Measurements from ENCODE around the gene PACRG.
A peak's percentile ranks its signal among the peaks of the same experiment; 100 is the strongest.

The PACRG gene

GRCh38 chr6:163121270-163121669, 393.5 kb downstream of the PACRG start:
- WGBS (ENCODE audit: insufficient coverage, insufficient read length): no CpG with 5 or more reads among the region's 5 CpGs
- DNase-seq (ENCODE audit: low read depth, low spot score): no peak
- H3K27ac ChIP-seq (ENCODE audit: low read length): no peak overlapping the region
- H3K4me1 ChIP-seq (ENCODE audit: control insufficient read depth, insufficient read depth, low read length): no peaks in the 10 kb centered on the region; the same call in 1 of the 2 replicates
- H3K27me3 ChIP-seq (ENCODE audit: control insufficient read depth, insufficient read depth, low read length): no peaks in the 10 kb centered on the region
- H3K4me3 ChIP-seq (ENCODE audit: low read length): no peak overlapping the region
- no peaks in the 10 kb centered on the region for H3K9me3 ChIP-seq (ENCODE audit: control insufficient read depth, insufficient read depth, low read length)
- no peaks in the 10 kb centered on the region for H3K36me3 ChIP-seq (ENCODE audit: control insufficient read depth, insufficient read depth, low read length)

- Histone ChIP-seq H3K9me3 (ENCODE audit: control insufficient read depth, insufficient read depth, low read length) (no peaks in the 10 kb centered on the region), H3K4me3 (ENCODE audit: low read length) (no peak overlapping the region), H3K36me3 (ENCODE audit: control insufficient read depth, insufficient read depth, low read length) (no peaks in the 10 kb centered on the region), H3K27me3 (ENCODE audit: control insufficient read depth, insufficient read depth, low read length) (no peaks in the 10 kb centered on the region), H3K27ac (ENCODE audit: low read length) (no peak overlapping the region), H3K4me1 (ENCODE audit: control insufficient read depth, insufficient read depth, low read length) (no peaks in the 10 kb centered on the region; the same call in 1 of the 2 replicates)
- no peak for DNase-seq (ENCODE audit: low read depth, low spot score)
- WGBS (ENCODE audit: insufficient coverage, insufficient read length): no CpG with 5 or more reads among the region's 12 CpGs
Measured at GRCh38 chr6:163122365-163122764, 394.6 kb downstream of the PACRG start.

GRCh38 chr6:163123098-163123497, 395.3 kb downstream of the PACRG start:
- WGBS (ENCODE audit: insufficient coverage, insufficient read length): no CpG with 5 or more reads among the region's 9 CpGs
- H3K27me3 ChIP-seq (ENCODE audit: control insufficient read depth, insufficient read depth, low read length): no peaks in the 10 kb centered on the region
- H3K9me3 ChIP-seq (ENCODE audit: control insufficient read depth, insufficient read depth, low read length): no peaks in the 10 kb centered on the region
- DNase-seq (ENCODE audit: low read depth, low spot score): peak; percentile 54
- no peak overlapping the region for H3K27ac ChIP-seq (ENCODE audit: low read length)
- no peaks in the 10 kb centered on the region for H3K36me3 ChIP-seq (ENCODE audit: control insufficient read depth, insufficient read depth, low read length)
- no peak overlapping the region for H3K4me3 ChIP-seq (ENCODE audit: low read length)
- H3K4me1 ChIP-seq (ENCODE audit: control insufficient read depth, insufficient read depth, low read length): no peaks in the 10 kb centered on the region; the same call in 1 of the 2 replicates

GRCh38 chr6:163126741-163127140, 399.0 kb downstream of the PACRG start:
- no CpG with 5 or more reads among the region's 4 CpGs for WGBS (ENCODE audit: insufficient coverage, insufficient read length)

GRCh38 chr6:163127587-163127986, 399.8 kb downstream of the PACRG start:
- H3K36me3 ChIP-seq (ENCODE audit: control insufficient read depth, insufficient read depth, low read length): no peaks in the 10 kb centered on the region
- no peaks in the 10 kb centered on the region for H3K27me3 ChIP-seq (ENCODE audit: control insufficient read depth, insufficient read depth, low read length)
- no peaks in the 10 kb centered on the region; the same call in 1 of the 2 replicates for H3K4me1 ChIP-seq (ENCODE audit: control insufficient read depth, insufficient read depth, low read length)
- no peak overlapping the region for H3K4me3 ChIP-seq (ENCODE audit: low read length)
- no peak overlapping the region for H3K27ac ChIP-seq (ENCODE audit: low read length)
- no peaks in the 10 kb centered on the region for H3K9me3 ChIP-seq (ENCODE audit: control insufficient read depth, insufficient read depth, low read length)
- DNase-seq (ENCODE audit: low read depth, low spot score): no peak
- WGBS (ENCODE audit: insufficient coverage, insufficient read length): no CpG with 5 or more reads among the region's 1 CpG

More at GRCh38 chr6:163126741-163127140, 399.0 kb downstream of the PACRG start:
- no peak for DNase-seq (ENCODE audit: low read depth, low spot score)
- Histone ChIP-seq H3K4me1 (ENCODE audit: control insufficient read depth, insufficient read depth, low read length) (no peaks in the 10 kb centered on the region; the same call in 1 of the 2 replicates), H3K9me3 (ENCODE audit: control insufficient read depth, insufficient read depth, low read length) (no peaks in the 10 kb centered on the region), H3K27me3 (ENCODE audit: control insufficient read depth, insufficient read depth, low read length) (no peaks in the 10 kb centered on the region), H3K27ac (ENCODE audit: low read length) (no peak overlapping the region), H3K4me3 (ENCODE audit: low read length) (no peak overlapping the region), H3K36me3 (ENCODE audit: control insufficient read depth, insufficient read depth, low read length) (no peaks in the 10 kb centered on the region)

- Histone ChIP-seq H3K4me3 (ENCODE audit: low read length) (no peak overlapping the region), H3K27ac (ENCODE audit: low read length) (no peak overlapping the region), H3K9me3 (ENCODE audit: control insufficient read depth, insufficient read depth, low read length) (no peaks in the 10 kb centered on the region), H3K4me1 (ENCODE audit: control insufficient read depth, insufficient read depth, low read length) (no peaks in the 10 kb centered on the region; the same call in 1 of the 2 replicates), H3K27me3 (ENCODE audit: control insufficient read depth, insufficient read depth, low read length) (no peaks in the 10 kb centered on the region), H3K36me3 (ENCODE audit: control insufficient read depth, insufficient read depth, low read length) (no peaks in the 10 kb centered on the region)
- no CpG with 5 or more reads among the region's 2 CpGs for WGBS (ENCODE audit: insufficient coverage, insufficient read length)
- DNase-seq (ENCODE audit: low read depth, low spot score): no peak
Measured at GRCh38 chr6:163128324-163128723, 400.6 kb downstream of the PACRG start.

GRCh38 chr6:163132050-163132750, 404.4 kb downstream of the PACRG start:
- no peak overlapping the region for H3K4me3 ChIP-seq (ENCODE audit: low read length)
- no peaks in the 10 kb centered on the region for H3K4me1 ChIP-seq (ENCODE audit: control insufficient read depth, insufficient read depth, low read length)
- no peak overlapping the region for H3K27ac ChIP-seq (ENCODE audit: low read length)
- H3K36me3 ChIP-seq (ENCODE audit: control insufficient read depth, insufficient read depth, low read length): no peaks in the 10 kb centered on the region
- no CpG with 5 or more reads among the region's 2 CpGs for WGBS (ENCODE audit: insufficient coverage, insufficient read length)
- no peaks in the 10 kb centered on the region for H3K27me3 ChIP-seq (ENCODE audit: control insufficient read depth, insufficient read depth, low read length)
- no peaks in the 10 kb centered on the region for H3K9me3 ChIP-seq (ENCODE audit: control insufficient read depth, insufficient read depth, low read length)
- no peak for DNase-seq (ENCODE audit: low read depth, low spot score)

- WGBS (ENCODE audit: insufficient coverage, insufficient read length): no CpG with 5 or more reads among the region's 1 CpG
- no peaks in the 10 kb centered on the region for H3K27me3 ChIP-seq (ENCODE audit: control insufficient read depth, insufficient read depth, low read length)
- H3K27ac ChIP-seq (ENCODE audit: low read length): no peak overlapping the region
- no peaks in the 10 kb centered on the region for H3K4me1 ChIP-seq (ENCODE audit: control insufficient read depth, insufficient read depth, low read length)
- DNase-seq (ENCODE audit: low read depth, low spot score): no peak
- no peak overlapping the region for H3K4me3 ChIP-seq (ENCODE audit: low read length)
- no peaks in the 10 kb centered on the region for H3K9me3 ChIP-seq (ENCODE audit: control insufficient read depth, insufficient read depth, low read length)
- H3K36me3 ChIP-seq (ENCODE audit: control insufficient read depth, insufficient read depth, low read length): no peaks in the 10 kb centered on the region
Measured at GRCh38 chr6:163133017-163133416, 405.2 kb downstream of the PACRG start.

- Histone ChIP-seq H3K36me3 (ENCODE audit: control insufficient read depth, insufficient read depth, low read length) (no peaks in the 10 kb centered on the region), H3K9me3 (ENCODE audit: control insufficient read depth, insufficient read depth, low read length) (no peaks in the 10 kb centered on the region), H3K27me3 (ENCODE audit: control insufficient read depth, insufficient read depth, low read length) (no peaks in the 10 kb centered on the region), H3K27ac (ENCODE audit: low read length) (no peak overlapping the region), H3K4me3 (ENCODE audit: low read length) (no peak overlapping the region), H3K4me1 (ENCODE audit: control insufficient read depth, insufficient read depth, low read length) (no peaks in the 10 kb centered on the region)
- no peak for DNase-seq (ENCODE audit: low read depth, low spot score)
- 100% methylated on average over 3 of the region's 6 CpGs for WGBS (ENCODE audit: insufficient coverage, insufficient read length)
Measured at GRCh38 chr6:163133691-163134090, 405.9 kb downstream of the PACRG start.

- no CpG with 5 or more reads among the region's 10 CpGs for WGBS (ENCODE audit: insufficient coverage, insufficient read length)
- H3K9me3 ChIP-seq (ENCODE audit: control insufficient read depth, insufficient read depth, low read length): no peaks in the 10 kb centered on the region
- H3K27me3 ChIP-seq (ENCODE audit: control insufficient read depth, insufficient read depth, low read length): no peaks in the 10 kb centered on the region
- no peak overlapping the region for H3K27ac ChIP-seq (ENCODE audit: low read length)
- H3K4me1 ChIP-seq (ENCODE audit: control insufficient read depth, insufficient read depth, low read length): no peaks in the 10 kb centered on the region
- no peak for DNase-seq (ENCODE audit: low read depth, low spot score)
- no peak overlapping the region for H3K4me3 ChIP-seq (ENCODE audit: low read length)
- H3K36me3 ChIP-seq (ENCODE audit: control insufficient read depth, insufficient read depth, low read length): no peaks in the 10 kb centered on the region
Measured at GRCh38 chr6:163136681-163137397, 409.1 kb downstream of the PACRG start.
